ENCODE measurements around the gene SPIRE2.

Gene SPIRE2

DNA sequence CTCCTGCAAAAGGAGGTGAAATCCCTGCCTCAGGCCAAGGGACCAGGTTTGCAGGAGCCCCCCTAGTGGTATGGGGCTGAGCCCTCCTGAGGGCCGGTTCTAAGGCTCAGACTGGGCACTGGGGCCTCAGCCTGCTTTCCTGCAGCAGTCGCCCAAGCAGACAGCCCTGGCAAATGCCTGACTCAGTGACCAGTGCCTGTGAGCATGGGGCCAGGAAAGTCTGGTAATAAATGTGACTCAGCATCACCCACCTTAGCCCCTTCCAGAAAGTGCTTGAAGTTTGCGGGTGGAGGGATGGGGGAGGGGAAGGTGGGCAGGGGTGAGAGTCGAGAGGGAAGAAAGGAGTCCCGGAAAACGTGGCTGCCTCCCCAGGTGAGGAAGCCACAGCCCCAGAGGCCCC lies 92.4 kb downstream of the SPIRE2 start:
- Mint-ChIP-seq H3K4me1 (peaks cover 11% of the 10 kb centered on the region), H3K27ac (no peak overlapping the region), H3K9me3 (no peaks in the 10 kb centered on the region), H3K4me3 (no peak overlapping the region), H3K27me3 (peaks cover 13% of the 10 kb centered on the region), H3K36me3 (no peaks in the 10 kb centered on the region)
- ATAC-seq (ENCODE audit: low read depth), result no peak
- DNase-seq (ENCODE audit: low spot score in 2 of 2), result no peak

Data from memory B cell (primary cell).